Hematopoietic multipotent progenitor cell treated with erythropoietin and hydrocortisone succinate and interleukin-3 and kit ligand, for 15 days (in vitro differentiated cells): ENCODE data around the gene CYP4V2.
"Not testable (repeated sequence)": the region's sequence is repeated elsewhere in the genome, so short reads cannot be mapped to it uniquely, and the experiment has no call there.

Experiments
- DNase-seq: peaks from one replicate; pipeline ENCODE4 v3.0.0-alpha.2; 2015; ENCODE audit warnings: low spot score

The CYP4V2 gene

DNA sequence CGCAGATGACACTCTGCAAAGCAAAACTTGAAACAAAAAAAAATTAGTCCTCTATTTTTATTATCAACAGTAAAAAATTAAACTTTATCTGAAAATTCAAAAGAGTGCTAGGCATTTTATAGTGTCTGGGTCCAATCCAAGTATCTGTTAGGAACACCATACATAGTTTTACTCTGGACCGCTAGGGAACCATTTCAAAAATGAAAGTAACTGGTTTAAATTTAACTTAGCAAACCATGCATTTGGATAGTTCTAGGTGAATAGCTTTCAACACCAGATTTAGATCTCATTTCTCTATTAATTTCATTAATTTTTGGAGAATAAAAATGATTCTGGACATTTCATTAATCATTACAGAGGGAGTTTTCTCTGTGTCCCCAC, 37.1 kb downstream of the CYP4V2 start:
- DNase-seq, result no peak

DNA sequence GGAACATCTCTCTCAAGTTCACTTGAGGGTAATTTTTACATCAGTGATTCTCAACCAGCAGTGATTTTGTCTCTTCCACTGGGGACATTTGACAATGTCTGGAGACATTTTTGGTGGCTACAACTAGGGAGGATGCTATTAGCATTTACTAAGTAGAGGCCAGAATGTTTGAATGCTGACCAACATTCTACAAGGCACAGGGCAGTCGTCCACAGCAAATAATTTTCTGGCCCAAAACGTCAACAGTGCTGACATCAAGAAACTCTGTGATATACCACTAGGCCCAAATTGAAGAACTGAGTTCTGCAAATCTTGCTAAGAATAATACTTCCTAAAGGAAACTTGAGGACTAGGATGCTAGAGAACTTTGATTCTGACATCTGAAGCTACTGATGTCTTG, 43.0 kb downstream of the CYP4V2 start:
- DNase-seq, result no peak

DNA sequence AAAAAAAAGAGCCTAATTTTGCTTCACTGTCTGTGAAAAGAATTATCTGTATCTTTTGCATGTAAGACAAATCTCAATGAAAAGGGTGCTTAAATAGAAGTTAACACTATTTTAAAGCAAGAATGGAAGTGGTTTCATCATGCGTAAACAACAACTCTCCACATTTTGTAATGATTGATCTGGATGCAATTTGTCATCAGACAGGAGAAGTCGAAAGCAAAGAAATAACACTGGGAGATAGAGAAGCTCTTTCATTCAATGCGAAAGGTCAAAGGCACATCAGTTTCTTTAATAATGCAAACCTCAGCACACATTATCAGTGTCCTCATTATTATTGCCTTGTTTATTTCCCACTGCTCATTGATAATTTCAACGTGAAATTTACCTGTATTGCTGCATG, 44.8 kb downstream of the CYP4V2 start:
- DNase-seq, result no peak

DNA sequence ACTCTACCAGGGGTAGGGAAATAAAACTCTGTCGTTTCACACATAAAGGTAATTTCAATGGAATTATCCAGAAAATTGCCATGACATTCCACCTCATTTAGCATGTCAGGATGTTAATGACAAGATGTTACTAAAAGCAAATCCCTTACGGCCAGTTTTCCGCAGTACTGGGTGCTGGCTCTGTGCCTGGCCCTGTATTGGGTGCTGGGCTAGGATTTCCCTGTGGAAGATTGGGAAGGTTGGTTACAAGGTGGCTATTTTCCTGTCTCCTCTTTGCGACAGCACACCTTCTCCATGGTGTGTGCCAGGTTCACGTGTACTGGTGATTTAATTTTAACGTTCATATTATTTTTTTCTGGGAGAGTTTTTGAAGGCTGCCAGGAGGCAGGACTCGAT, 49.1 kb downstream of the CYP4V2 start:
- DNase-seq, result no peak

DNA sequence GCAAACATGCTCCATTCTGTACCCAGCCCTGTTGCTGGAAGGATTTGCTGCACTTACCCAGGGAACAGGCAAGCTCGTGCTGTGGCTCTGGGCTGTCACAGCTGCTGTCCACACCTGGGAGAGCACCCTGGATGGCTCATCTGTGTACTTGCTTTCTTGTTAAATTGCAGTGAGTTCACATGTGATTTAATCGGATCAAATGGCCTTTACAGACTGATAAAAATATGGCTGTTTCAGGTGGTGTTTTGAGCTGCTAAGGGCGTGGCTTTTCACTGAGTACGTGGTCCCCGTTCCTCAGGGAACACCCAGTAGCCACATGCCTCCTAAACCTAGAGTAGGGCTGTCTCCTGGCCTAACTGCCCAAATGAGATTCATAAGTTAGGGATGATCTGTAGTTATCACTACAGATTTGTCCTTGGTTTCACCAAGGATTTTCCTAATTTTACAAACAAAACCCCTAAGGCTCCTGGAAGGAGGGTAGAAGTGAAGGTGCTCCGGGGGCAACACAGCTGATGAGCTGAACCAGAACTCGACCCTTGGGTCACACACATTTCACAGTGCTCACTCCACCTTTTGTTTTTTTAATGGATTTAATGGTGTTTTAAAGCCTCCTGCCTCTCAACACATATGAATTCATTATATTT, 49.6 kb downstream of the CYP4V2 start:
- no peak for DNase-seq

DNA sequence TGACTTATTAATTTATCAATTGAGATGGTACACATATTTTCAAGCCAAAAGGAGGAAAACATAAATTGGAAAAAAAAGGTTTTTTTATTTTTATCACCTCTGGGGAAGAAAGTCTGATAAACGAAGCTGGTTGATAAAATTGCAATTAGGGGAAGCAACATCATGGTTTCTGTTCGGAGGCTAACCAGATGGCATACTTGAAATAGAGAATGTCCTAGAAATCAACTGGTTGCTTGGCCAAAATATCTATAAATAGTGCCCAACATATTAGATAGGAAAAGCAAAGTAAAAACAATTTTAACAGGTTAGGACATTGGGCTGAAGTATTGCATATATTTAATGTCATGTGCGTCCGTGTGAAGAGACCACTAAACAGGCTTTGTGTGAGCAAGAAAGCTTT, 50.2 kb downstream of the CYP4V2 start:
- no peak for DNase-seq

DNA sequence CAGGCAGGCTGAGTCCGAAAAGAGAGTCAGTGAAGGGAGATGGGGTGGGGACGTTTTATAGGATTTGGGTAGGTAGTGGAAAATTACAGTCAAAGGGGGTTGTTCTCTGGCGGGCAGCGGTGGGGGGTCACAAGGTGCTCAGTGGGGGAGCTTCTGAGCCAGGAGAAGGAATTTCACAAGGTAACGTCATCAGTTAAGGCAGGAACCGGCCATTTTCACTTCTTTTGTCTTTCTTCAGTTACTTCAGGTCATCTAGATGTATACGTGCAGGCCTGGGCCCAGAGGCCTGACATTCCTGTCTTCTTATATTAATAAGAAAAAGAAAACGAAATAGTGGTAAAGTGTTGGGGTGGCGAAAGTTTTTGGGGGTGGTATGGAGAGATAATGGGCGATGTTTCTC, 50.7 kb downstream of the CYP4V2 start:
- DNase-seq, result not testable (repeated sequence)

DNA sequence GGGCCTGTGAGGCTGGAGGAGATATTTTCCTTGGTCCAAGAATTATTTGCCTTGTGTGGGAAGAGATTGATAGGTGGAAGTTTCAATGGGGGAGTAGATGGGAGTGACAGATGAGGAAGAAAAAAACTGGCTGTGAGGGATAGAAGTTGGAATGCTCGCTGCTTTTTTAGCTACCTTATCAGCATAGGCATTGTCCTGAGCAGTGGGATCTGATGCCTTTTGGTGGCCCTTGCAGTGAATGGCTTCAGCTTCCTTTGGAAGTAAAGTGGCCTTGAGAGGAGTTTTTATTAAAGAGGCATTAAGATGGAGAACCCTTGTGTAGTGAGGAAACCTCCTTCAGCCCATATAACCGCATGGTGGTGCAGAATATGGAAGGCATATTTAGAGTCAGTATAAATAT, 52.0 kb downstream of the CYP4V2 start:
- DNase-seq, result no peak

DNA sequence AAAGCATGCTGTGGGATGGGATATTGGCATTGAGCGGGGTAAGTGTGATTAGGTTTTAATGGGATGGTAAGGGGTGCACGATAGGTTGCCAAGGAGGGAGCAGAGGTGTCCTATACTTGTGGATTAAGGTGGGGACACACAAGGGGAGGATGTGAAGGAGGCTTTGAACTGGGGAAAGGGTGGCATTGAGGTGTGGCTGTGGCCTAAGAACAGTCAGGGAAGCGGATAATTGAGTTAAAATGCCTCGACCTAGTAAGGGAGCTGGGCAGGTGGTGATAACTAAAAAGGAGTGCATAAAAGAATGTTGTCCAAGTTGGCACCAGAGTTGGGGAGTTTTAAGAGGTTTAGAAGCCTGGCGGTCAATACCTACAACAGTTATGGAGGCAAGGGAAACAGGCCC, 53.5 kb downstream of the CYP4V2 start:
- DNase-seq, result no peak

DNA sequence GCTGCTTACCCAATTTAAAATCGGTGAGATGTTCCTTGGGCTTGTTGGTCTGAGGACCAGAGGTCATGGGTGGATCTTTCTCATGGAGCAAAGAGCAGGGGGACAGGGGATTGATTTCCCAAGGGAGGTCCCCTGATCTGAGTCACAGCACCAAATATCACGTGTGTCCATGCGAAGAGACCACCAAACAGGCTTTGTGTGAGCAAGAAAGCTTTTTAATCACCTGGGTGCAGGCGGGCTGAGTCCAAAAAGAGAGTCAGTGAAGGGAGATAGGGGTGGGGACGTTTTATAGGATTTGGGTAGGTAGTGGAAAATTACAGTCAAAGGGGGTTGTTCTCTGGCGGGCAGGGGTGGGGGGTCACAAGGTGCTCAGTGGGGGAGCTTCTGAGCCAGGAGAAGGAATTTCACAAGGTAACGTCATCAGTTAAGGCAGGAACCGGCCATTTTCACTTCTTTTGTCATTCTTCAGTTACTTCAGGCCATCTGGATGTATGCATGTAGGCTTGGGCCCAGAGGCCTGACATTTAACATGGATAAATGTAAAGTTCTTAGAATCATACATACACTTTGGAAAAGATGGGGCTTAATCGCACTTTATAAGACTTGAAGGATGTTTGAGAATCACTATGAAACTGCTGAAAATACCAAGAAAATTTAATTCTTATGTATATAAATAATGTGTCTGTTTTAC, 55.8 kb downstream of the CYP4V2 start:
- not testable (repeated sequence) for DNase-seq

DNA sequence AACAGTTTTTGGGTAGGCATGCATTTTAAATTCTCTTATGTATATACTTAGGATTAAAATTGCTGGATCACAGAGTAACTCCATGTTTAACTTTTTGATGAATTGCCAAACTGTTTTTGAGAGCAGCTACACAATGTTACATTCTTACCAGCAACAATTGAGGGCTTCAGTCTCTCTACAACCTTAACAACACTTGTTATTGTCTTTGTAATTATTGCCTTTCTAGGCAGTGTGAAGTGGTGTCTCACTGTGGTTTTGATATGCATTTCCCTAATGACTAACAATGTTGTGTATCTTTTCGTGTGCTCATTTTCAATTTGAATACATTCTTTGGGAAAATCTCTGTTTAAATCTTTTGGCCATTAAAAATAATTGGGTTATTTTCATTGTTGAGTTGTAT, 57.3 kb downstream of the CYP4V2 start:
- DNase-seq, result no peak

DNA sequence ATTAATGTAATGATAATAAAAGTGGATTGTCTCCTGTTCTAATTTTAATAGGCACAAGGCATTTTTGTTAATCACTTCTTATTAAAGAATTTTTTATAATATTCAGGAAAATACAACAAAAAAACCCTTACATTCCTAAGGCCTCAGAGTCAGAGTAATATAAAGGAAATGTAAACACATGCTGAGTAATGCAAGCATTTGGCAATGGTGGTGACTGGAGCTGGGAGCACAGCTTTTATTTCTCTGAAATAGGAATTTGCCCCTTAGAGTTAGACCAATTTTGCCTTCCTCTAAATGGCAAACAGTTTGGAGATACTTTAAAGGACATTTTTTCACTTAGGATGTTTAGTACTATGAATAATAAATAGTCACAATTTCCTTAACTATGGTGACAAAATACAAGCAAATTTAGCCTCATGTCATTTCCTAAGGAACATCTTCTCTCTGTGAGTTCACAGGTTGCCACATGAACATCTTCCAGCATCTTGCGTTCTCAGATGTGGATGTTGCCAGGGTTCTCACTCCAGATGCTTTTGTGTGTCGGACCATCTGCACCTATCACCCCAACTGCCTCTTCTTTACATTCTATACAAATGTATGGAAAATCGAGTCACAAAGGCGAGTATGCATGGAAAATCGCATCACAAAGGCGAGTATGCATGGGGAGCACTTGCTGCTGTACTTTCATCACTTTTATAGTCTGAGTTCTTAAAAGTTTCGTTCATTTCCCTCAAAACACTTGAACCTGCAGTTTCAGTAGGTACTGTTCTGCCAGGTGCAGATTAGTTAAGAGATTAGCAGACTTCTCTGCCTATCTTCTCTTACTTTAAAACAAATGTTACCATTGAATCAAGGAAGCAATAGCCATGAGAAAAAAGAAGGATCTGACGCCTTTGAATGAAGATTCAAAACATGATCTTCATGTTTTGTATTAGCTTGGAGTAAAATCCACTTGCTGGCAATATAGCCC, 58.7 kb downstream of the CYP4V2 start:
- DNase-seq, result no peak

DNA sequence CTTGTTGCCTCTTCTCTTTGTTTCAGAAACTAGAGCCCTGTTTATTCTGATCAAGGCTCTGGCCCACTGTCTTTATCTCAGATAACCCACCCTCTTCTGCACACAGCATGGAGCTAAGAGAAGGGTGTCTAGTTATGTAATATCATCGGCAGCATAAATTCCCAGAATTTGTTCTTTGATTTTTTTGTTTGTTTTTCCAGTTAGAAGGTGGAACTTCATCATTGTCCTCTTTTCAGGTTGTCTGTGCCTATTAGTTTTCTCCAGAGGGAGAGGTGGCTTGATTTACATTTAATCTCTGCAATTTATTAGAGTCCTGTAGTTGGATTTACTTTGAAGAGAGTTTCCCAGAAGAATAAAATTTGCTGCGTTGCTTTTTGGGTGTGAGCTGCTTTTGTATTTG, 59.4 kb downstream of the CYP4V2 start:
- no peak for DNase-seq

DNA sequence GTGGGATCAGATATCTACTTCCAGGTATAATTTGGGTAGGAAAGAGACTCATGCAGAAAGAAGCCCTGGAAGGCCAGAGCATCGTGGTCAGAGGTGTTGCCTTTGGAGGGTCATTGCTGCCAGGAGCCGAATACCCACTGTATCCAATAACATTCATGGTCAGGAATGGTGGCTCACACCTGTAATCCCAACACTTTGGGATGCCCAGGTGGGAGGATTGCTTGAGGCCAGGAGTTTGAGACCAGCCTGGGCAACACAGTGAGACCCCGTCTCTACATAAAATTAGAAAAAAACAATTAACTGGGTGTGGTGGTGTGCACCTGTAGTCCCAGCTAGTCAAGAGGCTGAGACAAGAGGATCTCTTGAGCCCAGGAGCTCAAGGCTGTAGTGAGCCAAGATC, 63.8 kb downstream of the CYP4V2 start:
- no peak for DNase-seq

DNA sequence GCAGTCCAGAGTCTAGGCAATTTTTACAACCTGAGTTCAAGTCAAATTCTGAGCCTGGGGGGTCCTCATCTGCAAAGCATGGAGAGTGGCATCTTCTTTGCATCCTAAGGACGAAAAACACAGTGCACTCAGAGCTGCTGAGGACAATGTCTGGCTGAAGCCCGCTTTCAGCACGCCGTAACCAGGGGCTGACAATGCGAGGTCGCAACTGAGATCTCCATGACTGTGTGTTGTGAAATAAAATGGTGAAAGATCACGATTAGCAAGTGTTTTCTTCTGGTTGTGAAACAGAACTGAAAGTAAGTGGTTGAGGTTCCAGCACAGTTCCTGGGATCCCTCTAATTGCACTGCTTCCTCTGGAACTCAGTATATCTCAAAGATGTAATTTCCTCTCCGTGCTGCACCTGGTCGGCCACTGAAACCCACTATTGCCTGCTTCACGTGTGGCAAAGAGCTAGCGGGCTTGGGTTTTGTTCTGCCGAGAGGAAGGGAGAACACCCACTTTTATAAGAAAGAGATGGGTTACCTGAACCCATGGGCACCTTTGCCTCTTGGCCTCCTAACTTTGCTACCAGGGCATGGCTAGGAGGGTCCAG, 66.9 kb downstream of the CYP4V2 start:
- DNase-seq, result no peak

DNA sequence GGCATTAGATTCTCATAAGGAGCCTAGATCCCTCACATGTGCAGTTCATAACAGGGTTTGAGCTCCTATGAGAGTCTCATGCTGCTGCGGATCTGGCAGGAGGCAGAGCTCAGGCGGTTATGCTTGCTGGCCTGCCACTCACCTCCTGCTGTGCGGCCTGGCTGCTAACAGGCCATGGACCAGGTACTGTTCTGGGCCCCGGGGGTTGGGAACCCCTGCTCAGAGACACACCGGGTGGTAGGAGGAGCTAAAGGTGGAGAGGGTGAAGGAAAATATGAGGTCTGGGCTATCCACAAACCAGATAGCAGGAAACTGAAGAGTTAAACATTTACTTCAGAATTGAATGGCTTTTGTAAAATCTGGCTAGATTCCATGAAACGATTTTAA, 68.7 kb downstream of the CYP4V2 start:
- DNase-seq, result no peak
